SHP77 treated with DMSO at 0.1 percent for 48 hours (cell line): ENCODE data around the gene C1QBP.
"Not testable (repeated sequence)": the region's sequence is repeated elsewhere in the genome, so short reads cannot be mapped to it uniquely, and the experiment has no call there.

Experiments
- DNase-seq: peaks from one replicate; lab custom pipeline; 2025; lab: John Stamatoyannopoulos, UW

The C1QBP gene, protein sequence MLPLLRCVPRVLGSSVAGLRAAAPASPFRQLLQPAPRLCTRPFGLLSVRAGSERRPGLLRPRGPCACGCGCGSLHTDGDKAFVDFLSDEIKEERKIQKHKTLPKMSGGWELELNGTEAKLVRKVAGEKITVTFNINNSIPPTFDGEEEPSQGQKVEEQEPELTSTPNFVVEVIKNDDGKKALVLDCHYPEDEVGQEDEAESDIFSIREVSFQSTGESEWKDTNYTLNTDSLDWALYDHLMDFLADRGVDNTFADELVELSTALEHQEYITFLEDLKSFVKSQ

GRCh38 chr17:5438716-5439445 lies at the start of gene C1QBP:
Gene C1QBP, minus strand, starts transcription at chr17:5439155. Its CDS starts 82 bp downstream, at chr17:5439073.
- peak; percentile 91 for DNase-seq

DNA sequence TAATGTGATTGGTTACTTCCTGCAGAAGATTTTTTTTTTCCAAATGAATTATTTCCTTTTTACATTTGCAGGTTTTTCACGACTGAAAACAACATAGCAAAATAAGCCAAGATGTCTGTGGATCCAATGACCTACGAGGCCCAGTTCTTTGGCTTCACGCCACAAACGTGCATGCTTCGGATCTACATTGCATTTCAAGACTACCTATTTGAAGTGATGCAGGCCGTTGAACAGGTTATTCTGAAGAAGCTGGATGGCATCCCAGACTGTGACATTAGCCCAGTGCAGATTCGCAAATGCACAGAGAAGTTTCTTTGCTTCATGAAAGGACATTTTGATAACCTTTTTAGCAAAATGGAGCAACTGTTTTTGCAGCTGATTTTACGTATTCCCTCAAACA lies 49.8 kb upstream of the C1QBP start:
- no peak for DNase-seq

DNA sequence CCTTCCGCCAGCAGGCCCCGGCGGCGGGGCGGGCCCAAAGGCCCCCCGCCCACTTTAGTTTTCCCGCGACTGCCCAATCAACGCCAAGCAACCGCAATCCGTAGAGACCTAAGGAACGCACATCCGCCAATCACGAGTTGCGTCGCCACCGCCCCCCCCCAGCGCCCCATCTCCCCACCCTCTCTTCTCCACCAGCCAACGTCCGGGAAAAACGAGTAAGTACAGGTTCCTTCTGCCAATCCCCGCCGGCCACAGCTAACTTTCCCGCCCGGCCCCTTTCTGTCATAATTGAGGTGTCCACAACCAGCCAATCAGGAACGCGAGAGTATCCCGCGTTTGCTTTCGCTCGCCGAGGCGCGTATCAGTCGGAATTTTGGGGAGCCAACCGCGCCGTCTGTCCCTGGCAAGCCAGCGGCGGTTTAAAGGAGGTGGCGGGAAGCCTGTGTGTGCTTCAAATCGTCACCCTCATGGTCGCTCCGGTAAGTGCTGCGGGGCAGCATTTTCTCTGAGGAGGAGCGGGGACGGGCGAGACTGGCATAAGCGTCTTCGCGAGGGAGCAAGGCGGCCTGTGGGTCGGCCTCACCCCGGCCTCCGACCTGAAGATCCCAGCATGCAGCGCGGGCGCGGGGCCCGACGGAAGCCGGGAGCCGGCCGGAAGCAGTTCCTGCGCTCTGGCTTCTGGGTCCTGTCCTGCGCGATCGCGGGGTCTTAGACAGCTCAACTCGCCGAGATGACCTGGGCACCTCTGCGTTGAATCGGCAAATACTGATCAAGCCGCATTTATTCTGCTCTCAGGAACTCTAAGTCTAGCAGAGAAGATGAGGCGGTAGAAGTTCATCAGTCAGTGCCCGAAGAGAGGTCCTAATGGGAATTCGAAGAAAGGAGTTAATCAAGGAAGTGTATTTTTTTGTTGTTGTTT lies 47.5 kb upstream of the C1QBP start, which contains the start of gene MIS12:
Gene MIS12 (plus strand): TSS at position 361 of the 919 bp plus-strand sequence. CDS start 2,297 bp downstream, outside the sequence.
- peak; percentile 99 for DNase-seq

- peak; percentile 68 for DNase-seq
These were observed 46.6 kb upstream of the C1QBP start, which contains the start of gene DERL2 for GRCh38 chr17:5485270-5486205. Gene DERL2, minus strand, starts transcription at chr17:5486178. Its CDS starts 17 bp downstream, at chr17:5486161.

- DNase-seq, result no peak
These were observed 42.5 kb upstream of the C1QBP start for GRCh38 chr17:5481451-5481850.

- no peak for DNase-seq
These were observed 42.0 kb upstream of the C1QBP start for GRCh38 chr17:5480962-5481361.

DNA sequence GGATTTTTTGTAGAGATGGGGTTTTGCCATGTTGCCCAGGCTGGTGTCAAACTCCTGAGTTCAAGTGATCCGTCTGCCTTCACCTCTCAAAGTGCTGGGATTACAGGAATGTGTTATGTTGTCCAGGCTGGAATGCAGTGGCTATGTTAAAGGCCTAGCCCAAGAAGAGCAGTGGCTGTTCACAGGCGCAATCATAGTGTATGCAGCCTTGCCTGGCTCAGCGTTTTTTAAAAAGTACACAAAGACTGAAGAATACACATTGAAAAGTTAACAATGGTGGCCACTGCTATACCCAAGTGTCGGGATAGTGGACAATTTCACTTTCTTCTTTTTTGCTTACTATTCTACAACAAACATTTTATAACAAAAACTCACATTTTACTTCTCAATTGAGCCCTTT lies 40.0 kb upstream of the C1QBP start:
- DNase-seq, result no peak

GRCh38 chr17:5473906-5474305 lies 35.0 kb upstream of the C1QBP start:
- no peak for DNase-seq

GRCh38 chr17:5472511-5472910 lies 33.6 kb upstream of the C1QBP start:
- DNase-seq, result no peak

DNA sequence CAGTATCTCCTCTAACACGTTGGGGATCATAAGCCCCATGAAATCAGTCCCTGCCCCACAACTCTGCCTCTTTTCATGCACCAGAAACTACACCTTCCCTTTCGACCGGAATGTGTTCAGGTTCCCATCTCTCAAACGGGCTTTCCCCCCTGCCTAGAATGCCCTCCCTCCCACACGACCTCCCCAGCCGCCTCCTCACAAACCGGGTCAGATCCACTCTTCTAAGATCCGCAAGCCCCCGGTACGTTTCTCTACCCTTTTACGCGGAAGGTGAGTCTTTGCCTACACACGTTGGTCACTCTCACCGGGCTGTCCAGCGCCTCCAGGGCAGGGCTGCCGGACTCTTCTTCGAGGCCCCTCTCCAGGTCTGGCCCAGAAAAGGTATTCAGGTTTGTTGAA lies 29.1 kb upstream of the C1QBP start:
- DNase-seq, result no peak

DNA sequence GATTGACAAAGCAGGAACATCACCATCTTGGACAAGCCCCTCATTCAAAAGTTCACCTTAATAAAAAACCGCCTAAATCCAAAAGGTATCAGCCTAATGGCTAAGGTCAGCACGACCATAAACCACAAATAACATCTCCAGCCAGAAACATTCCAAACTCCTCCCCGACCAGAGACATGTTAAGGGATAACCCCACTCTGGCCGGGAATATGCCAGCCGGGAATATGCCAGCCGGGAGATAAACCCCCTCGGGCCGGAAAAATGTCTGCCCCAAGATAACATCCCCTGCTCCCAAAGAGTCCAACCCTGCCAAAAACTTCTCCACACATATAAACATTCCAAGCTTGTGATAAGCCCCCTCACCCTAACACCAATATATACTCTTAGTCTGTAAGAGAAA lies 28.5 kb upstream of the C1QBP start:
- no peak for DNase-seq

DNA sequence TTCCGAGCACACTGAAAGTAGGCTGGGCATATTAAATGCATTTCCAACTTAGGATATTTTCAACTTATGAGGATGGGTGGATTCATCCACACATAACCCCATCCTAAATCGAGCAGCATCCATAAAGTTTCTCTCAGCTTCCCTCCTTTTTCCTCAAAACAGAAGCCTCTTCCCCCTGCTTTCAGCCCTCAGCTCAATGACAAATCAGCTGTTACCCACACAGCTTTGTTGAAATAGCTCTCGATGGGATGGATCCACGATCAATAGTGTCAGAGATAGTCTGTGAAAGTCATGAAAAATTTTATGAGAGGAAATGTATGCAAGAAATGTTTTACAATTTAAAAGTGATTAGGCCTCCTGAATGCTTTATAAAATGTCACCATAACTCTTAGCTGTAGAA lies 27.3 kb upstream of the C1QBP start:
- DNase-seq, result no peak

DNA sequence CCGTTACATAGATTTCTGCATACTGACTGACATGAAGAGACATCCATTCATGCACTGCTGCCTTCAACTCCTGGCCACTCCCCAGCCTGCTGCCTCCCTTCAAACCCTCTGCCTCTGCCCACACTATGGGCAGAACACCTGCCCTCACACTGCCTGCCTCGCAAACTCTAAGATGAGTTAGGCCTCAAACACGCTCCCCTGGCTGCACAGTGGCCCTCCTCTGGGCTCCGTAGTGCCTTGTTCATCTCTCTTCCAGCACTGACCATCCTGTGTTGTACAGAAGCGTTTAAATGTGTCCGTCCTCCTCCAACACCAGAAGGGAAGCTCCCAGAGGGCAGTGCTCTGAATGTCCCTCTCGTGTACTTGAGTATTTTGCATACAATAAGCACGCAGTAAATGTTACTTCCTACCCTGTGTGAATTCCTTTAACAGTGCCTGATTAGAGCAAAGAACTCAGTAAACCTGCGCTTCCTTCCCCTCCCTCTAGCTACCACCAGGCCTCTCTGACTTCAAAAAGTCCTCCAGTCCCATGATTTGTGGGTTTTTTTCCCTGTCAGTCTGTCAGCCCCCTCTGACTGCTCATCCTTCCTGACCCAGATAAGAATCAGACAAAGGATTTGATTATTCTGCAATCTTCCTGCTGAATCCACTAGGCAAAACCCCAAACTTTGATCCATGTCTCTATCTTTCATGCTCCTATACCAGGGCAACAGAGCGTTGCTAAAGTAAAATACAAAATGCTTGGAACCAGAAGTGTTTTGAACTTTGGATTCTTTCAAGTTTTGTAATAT lies 26.0 kb upstream of the C1QBP start:
- no peak for DNase-seq

DNA sequence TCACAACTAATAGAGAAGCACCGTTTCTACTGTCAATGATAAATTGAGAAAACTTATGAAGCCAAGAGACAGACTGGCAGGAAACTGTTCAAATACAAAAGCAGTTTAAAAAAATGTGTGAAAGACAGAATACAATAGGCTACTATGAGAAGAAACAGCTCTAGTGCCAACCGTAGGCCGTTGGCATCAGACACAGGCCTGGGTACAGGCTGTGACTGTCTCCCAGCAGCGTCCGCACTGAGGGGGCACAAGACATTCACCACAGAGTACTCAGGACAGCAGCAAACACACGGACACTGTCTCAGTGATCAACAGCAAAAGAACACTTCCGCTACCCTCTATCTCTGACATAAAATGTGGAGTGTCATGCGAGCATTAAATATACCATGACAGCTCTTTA lies 7.8 kb upstream of the C1QBP start:
- no peak for DNase-seq

DNA sequence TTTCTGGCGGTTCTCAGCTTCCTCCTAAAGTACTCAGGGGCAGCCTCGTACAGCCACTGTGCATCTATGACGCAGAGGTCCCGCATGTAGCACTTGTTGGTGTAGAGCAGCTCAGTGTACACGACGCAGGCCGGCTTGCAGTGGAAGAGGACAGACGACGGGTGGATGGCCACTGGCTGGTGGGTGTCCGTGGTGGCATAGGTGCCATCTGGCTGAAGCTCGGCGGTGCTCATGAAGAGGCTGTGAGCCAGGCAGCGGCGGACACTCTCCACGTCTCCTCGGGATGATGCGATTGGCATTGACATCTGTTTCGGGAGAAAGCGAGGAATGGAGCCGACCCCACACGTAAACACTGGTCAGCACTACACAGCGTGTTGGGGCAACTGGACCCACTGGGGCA lies 5.3 kb upstream of the C1QBP start:
- no peak for DNase-seq

DNA sequence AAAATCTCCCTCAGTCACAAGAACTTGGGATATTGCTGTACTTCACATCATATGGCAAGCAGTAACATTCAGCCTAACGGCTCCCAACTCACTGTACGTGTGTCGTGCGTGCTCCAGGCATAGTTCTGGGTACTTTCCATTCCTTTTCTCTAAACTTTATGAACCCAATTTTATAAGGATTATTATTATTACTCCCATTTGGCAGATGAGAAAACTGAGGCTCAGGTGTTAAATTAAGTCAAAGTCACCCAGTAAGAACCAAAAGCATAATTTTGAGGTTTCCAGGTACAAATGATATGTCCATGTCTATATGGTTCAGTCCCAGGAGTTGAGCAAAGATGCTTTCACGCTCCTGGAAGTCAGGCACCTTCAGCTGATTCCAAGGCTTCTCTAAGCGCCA lies 4.8 kb upstream of the C1QBP start:
- DNase-seq, result no peak

DNA sequence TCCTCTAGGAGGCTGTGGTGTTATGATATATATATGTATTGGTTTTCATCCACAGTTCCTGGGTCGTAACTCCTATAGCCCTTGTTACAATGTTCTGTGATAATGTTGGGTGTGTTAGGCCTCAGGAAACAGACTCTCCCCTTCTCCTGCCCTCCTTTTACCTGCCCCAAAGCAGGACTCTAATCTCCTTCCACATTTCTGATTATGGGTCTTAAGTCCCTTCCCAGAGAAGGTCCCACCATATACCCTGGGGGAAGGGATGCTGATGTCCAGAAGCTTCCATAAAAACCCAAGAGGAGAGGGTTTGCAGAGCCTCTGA lies 450 bp upstream of the C1QBP start:
- no peak for DNase-seq

GRCh38 chr17:5437721-5438317 lies 1.1 kb downstream of the C1QBP start:
- DNase-seq, result no peak

GRCh38 chr17:5435781-5436315 lies 3.1 kb downstream of the C1QBP start:
- DNase-seq, result not testable (repeated sequence)

DNA sequence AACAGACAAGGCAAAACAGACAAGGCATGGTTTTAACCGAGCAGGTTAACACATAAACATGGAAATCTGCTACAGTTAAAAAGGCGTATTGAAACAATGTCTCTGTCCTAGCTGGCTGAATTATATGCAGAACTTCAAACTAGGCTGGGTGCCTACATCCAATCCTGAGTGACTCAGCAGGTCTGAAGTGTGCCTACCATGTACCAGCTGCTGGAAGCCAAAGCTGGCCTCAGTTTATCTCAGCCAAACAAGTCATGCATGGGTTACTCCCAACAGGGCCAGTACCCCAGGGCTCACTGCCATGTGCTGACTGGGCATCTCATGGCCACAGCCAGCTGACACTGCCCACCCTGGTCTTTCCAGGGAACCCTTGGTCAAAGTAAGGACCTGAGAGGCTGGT lies 4.0 kb downstream of the C1QBP start:
- DNase-seq, result no peak
